GM21723 (cell line): Measurements from ENCODE around the gene TNFRSF1B.

Source experiments
- ATAC-seq: cut with Tn5 transposase; IDR thresholded peaks from one replicate; pipeline ENCODE4 v1.9.1; 2021; ENCODE audit warnings: mild to moderate bottlenecking, moderate library complexity; ENCODE audit not compliant: unreplicated experiment

Gene TNFRSF1B

DNA sequence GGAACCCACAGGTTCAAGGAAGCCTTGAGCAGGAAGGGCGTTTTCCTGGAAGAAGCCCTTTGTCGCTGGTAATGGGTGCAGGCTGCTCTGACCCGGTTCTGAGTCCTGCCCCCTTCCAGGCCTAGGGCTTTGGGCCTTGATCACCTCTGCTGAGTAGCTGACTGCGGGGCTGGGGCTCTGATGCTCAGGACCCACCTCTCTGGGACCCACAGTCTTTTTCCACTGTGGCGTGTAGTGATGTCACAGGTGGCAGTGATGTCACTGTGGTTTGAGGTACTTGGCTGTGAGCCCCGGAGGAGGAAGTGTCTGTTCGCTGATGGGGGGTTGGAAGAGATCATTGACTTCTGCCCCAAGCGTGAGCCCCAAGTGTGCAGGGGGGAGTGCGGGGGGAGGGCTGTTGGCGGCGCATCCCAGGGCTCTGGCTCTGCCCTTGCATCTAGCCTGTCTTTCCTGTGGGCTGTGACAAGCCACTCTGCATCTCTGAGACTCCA lies 6.9 kb downstream of the TNFRSF1B start:
- no peak for ATAC-seq

DNA sequence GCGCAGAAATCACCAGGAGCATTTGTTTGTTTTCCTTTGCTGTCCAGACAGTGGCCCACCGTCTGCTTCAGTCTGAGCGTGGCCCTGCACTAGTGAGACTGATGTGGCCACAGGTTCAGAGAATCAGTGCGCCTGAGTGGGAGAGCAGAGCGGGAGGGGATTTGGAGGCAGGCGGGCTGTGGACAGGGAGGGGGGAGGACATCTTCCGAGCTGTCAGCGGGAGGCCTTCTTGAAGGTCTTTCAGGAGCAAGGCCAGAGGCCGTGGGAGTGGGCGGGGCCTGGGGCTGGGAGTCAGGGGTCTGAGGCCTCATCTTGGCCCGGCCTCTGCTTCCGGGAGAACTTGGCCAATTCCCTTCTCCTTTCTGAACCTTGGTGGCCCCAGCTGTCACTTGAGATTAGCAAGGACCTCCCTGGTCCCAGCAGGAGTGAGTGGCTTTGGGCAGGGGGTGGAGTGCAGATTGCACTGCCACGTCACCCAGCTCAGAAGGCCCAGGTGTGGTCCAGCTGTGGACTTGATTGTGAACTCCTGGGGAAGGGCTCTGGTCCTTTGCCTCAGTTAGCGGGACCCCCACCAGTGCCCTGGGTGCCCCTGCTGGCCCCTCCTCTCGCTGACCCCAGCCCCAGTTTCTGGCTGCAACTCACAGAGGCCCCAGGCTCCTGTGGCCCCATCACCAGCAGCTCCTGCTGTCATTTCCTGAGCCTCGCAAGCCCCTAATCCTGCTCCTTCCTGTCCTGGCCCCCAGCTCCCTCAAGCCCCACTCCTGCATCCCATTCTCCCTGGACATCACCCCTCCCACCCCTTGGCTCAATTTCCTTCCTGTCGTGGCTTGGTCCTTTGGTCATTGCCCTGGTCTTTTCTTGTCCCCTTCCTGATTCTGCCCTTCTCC lies 8.4 kb downstream of the TNFRSF1B start:
- ATAC-seq, result no peak

DNA sequence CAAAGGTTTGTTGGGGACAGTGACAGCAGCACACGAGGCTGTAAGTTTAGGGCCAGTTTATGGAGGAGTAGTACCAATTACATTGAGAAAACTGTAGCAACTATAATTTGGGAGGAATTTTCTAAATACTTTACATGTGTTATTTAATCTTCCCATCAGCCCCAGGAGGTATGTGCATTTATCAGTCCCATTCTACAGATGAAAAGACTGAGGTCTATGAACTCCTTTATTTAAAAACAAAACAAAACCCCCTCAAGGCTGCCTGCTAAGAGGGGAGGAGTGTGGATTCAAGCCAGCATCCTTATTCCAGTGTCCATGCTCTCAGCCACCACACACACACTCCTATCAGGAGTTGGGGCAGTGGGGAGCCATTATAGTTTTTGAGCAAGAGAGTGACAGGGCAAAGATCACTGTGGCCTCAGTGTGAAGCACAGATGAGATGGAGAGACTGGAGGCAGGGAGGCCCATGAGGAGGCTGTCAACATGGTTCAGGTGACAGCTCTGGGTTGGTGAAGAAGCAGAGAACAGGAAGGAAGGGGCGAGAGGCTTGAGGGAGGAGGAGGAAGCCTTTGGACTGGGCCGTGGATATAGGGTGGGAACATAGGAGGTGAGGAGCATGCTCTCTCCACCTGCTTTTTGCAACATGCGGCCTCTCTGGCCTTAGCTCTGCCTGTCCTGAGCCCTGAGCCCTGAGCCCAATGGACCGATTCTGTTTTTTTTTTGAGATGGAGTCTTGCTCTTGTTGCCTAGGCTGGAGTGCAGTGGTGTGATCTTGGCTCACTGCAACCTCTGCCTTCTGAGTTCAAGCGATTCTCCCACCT lies 9.7 kb downstream of the TNFRSF1B start:
- no peak for ATAC-seq

DNA sequence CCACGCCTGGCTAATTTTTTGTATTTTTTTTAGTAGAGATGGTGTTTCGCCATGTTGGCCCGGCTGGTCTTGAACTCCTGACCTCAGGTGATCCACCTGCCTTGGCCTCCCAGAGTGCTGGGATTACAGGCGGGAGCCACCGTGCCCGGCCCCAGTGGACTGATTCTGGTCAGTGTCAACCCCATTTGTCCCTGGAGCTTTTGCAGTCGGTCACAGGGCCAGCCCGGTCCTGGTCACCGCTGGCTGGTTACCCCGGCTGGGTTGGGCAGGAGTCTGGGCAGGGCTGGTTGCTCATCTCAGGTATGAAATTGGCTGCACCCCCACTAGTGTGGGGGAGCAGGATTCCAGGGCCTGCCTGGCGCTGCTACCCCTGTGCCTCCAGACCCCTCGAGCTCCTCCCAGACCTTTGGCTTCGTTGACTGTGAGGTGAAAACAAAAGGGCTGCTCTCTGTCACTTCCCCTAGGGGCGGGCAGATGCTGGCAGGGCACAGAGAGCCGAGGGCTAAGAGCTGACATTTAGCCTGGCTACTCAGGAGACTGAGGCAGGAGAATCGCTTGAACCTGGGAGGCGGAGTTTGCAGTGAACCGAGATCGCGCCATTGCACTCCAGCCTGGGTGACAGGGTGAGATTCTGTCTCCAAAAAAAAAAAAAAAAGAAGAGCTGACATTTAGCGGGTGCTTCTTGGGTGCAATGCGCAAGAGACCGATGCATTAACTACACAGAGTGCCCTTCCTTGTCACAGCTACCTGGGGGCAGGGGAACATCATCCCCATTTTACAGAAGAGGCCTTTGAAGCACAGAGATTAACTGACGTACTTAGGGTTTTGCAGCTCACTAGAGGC lies 10.6 kb downstream of the TNFRSF1B start:
- no peak for ATAC-seq

DNA sequence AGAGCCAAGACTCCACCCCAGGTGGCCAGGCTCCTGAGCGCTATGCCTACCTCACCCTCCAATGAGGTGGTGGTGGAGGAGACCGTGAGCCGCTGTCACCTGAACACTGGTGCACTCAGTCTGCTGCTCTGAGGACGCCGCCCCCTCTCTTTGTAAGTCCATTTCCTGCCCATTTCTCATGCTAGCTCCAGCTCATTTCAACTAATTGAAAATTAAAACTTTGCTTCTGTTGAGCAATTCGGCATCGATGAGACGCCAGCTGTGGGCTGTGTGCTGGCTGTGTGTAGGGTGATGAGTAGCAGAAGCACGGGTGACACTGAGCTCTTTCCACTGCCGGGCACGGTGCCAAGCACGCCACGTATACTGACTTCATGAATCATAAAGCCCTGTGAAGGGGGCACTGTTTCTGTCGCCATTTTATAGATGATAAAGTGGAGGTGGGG lies 11.2 kb downstream of the TNFRSF1B start:
- no peak for ATAC-seq

DNA sequence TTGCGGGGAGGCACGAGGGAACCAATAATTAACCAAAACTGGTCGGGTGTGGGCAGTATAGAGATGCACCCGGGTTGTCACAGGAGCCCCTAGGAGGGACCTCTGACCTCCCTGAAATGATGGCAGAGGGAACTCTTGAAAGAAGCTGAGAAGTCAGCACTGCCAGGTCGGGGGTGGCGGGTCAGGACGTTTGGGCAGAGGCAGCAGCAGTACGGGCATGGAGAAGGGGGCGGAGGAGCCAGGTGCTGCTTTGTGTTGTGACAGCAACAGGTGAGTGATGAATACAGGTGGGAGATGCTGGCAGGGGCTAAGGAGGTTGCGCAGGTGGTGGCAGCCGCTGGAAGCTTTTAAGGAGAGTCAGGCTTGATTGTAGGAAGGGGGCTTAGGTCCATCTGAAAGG lies 11.7 kb downstream of the TNFRSF1B start:
- ATAC-seq, result no peak

DNA sequence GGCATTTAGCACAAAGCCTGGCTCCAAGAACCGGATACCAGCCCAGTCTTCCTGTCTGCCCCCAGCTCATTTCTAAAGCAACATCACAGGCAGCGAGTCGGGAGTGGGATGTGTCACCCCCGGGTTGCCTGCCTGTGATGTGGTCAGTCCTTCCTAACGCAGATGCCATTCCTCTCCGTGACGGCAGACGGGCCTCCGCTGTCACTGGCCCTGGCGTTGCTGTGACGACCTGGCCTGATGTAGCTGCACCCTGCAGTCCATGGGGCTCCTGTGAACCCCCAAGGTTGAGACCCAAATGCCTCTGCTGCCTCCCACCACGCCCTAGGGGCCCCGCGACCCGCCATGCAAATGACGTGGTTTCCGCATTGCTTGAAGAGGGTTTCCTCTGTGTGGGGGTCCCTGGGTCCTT lies 12.3 kb downstream of the TNFRSF1B start:
- no peak for ATAC-seq

DNA sequence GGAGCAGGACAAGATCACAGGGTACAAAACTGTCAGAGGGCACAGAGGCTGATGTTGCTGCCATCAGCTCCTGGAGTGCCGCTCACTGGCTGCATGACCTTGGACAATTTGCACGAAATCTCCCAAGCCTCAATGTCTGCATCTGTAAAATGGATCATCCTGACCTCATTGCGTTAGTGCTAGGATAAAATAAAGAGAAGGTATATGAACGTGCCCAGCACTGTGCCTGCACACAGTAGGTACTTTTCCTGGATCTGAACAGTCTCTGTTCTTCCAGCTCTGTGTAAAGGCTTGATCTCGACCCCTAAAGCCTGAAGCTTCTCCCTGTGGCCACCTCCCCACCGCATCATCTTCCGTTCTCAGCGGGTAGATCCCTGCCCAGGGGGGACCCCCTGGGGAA lies 12.9 kb downstream of the TNFRSF1B start:
- ATAC-seq, result no peak

DNA sequence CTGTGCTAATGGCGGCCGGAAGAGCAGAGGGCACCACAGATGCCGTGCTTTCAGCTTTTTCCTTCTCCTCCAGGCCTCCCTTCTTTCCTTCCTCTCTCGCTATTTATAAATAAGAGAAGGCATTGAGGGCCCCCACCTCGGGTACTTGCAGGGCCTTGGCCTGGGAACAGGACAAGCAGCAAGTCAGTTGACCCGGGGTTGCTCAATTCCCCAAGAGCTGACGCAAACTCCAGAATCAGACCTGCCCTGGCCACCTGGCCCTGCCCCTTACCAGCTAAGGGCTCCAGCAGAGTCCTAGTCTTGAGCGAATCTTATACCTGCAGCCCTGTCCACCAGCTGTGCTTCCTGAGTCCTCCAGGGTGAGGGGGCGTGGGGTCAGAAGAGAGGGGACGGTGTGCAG lies 13.5 kb downstream of the TNFRSF1B start:
- no peak for ATAC-seq

DNA sequence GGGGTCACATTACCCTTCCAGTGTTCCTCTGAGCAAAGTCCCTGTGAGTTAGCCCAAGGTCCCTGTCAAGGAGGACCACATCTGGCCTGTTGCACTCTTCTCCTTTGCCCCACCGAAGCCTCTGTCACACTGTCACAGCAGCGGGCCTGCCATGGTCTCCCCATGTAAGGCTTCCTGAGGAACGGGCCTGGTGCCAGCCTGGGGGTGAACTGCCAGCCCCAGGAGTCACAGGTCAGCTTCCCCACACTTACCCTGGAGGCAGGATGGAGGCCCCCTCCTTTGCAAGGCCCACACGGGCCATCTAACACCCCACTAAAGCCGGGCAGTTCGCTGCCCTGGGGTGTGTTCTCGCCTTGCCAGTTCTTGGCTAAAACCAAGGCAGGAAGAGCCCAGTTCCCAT lies 14.1 kb downstream of the TNFRSF1B start:
- no peak for ATAC-seq

DNA sequence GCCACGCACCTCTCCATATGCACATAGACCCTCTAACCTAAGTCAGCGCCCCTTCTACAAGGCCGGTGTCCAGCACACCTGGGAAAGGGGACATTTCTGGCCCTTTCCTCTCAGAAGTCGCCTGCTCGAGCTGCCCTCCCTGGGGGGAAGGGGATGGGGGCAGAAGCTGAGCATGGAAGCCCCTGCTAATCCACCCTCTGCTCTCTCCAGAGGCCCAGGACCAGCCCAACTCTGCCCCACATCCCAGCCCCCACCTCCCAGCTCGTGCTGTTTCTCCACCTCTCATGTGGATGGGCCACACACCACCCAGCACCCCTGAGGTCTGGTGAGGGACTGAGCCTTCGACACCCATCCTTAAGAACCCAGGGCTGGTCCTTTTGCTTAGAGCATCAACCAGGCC lies 14.8 kb downstream of the TNFRSF1B start:
- ATAC-seq, result no peak

DNA sequence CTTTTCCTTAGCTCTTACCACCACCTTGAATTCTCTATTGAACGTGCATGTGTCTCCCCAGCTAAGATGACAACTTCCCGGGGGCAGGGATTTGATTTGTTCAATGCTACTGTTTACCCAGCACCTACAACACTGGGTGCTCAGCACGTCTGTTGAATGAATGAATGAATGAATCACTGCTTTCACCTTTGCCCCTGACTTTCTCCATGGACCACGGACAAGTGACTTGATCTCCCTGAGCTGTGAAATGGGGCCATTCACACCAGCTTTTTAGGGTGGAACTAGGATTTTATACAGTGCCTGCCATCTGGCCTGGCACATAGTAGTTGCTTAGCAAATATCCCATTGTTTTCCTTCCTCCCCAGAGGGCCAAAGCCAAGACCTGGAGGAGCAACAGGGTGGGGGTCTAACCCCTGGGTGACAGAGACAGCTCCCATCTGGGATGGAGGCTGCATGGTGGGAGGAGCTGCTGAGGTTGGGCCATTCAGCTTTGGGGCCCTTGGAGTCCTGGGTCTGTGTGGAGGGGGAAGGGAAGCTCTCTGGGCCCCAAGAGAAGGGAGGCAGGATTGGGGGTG lies 15.7 kb downstream of the TNFRSF1B start:
- ATAC-seq, result no peak

DNA sequence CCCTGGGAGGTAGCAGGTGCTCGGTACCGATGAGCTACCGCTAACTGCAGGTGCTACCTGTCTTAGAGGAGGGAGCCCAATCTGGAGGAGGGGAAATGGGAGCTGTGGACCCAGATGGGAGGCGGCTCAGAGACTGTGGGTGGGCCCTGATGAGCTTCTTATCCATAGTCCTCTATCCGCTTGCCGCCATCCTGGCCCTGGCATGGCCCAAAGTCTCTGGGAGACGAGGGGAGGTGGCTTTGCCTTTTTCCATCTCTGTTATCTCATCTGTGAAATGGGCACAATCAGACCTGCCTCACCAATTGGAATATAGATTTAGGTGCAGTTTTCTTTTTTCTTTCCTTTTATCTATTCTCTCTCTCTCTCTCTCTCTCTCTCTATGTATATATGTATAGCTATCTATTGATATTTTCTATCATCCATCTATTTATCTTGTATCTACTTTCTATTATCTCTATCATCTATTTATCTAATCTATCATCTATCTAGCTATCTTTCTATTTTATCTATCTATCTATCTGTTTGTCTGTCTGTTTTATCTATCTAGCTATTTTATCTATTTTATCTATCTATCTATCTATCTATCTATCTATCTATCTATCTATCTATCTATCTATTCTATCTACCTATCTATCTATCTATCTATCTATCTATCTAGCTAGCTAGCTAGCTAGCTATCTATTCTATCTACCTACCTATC lies 16.5 kb downstream of the TNFRSF1B start:
- ATAC-seq, result no peak

DNA sequence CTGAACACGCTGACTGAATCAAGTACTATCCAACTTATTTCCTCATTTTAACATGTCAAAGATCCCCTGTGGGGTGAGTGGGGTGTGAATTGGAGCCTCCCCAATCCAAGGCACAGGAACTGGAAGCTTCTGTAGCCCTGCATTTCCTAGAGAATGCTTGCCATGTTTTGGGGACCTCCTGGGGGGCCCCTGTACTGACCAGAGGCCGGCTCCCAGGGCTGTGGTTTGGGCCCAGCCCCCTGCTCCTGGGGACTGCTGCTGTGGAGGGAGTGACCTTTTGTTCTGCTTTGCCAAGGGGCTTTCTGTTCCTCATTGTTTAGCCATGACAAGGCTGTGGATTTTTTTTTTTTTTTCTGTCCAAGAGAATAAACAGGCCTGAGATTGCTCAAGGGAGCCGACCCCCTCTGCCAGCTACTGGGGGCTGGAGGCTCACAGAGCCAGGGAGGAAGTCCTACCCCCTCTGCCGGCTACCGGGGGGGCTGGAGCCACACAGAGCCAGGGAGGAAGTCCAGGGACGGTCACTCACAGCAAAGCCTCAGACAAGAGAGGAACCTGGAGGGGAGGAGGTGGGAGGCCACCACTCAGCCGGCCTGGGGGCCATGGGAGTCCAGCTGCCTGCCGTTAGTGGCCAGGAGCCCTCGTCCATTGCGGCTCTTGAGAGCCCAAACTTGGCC lies 17.4 kb downstream of the TNFRSF1B start:
- no peak for ATAC-seq

DNA sequence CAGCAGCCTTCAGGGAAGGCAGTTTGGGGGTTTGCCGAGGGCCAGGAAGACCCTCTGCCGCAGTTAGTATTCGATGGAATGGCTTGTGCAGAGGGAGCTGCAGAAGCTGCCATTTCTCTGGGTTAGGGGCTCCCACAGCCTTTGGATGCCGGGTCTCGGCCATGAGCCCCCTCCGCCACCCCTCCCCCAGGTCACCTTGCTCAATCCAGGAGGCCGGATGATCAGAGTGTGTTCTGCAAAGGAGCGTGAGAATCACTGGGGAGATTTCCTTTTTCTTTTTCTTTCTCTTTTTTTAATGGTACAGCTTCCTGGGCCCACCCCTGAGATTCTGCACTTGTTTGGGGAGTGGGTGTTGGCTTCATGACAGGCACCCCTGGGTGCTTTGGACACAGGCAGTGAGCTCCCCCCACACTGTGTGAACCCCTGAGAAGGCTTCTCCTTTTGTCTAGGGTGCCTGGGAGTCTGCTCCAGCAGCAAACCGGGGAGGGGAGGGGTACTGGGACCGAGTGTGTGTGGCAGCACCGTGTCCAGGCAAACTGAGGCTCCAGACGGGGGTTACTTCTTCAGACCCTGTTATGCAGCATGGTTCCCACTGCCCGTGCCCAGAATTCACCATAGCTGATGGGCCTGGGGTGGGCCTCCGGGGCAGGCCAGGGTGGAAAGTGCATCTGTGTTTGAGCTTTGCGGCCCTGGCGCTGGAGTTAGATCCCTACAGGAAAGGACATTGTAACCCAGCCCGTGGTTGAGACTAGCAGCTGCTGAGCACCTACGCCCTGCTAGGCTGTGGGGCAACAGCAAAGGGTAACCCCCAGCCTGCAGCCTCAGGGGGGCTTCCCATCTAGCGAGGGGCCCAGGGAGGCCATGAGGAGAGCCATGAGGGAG lies 18.5 kb downstream of the TNFRSF1B start:
- no peak for ATAC-seq

DNA sequence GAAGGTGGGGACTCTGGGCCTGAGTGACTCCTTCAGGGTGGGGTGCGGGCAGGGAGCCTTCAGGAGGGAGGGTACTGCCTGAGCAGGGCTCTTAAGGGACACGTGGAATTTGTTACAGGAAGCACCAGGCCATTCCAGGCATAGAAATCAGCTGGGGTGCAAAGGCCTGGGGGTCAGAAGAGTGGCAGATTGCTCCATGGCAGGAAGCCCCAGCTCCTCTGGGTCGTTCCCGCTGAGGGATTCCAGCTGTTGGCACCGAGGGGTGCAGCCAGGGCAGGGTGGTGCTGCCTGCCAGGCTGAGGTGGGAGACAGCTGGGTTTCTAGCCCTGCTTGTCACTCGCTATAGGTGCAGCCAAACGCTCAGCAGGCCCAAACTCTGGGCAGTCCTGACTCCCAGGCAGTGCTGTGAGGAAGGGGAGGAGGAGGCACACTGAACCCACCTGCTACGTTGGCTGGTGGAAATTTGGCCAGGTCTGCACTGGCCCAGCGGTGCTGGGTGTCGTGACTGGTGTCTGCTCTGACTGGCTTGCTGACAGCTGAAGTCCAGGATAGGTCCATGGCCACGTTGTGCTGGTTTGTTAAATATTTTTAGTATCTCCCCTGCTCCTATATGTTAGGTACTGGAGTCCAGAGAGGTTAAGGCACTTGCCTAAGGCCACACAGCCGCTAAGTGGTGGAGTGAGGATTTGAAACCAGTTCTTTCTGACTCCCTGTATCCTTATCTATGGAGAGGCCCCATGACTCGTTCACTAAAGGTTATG lies 19.3 kb downstream of the TNFRSF1B start:
- no peak for ATAC-seq

DNA sequence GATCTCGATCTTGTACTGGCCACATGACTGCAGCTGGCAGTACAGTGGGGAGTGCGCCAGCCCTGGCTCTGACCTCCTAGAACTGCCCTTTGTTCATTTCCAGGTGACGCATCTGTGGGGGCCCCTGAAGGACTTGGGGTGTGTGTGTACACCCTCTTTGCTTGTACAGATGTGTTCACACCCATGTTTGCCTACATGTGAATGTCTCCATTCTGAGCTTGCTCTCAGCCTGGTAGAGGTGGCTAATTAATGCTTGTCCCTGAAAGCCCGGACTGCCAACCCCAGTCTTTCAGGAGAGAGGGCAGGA lies 19.8 kb downstream of the TNFRSF1B start:
- no peak for ATAC-seq

DNA sequence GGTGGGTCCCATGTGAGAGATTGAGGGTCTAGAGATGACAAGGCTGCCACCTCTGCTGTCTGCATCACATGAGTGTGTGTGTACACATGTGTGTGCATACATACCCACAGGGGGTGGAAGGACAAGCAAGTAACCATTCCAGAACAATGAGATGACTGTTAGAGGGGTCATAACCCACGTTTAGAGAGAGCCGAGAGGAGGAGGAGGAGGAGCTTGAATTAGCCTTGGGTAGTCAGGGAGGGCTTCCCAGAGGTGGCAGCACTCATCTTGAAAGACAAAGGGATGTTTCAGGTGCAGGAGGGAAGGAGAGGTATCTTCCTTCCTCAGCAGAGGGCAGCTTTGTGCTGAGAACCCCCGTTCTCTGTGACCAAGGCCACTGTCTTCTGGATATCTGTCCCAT lies 21.3 kb downstream of the TNFRSF1B start:
- ATAC-seq, result no peak
